Transverse colon (tissue), 4 donors: ENCODE data around the gene MLLT10. TPM values are rescaled to one million over a fixed set of nuclear protein-coding genes. Genes with fewer than 3 reads are reported as not detected.

Experiments used
- DNase-seq: peaks from one replicate; pipeline ENCODE4 v3.0.0-alpha.2; 2019
- H3K27ac ChIP-seq, 4 donors: fragments of 200-600 bp; sonication (generic); 2 replicates each; pipeline ENCODE4 v1.5.1; 2016 to 2018; ENCODE audit warnings: inconsistent platforms in 4 of 4
- H3K27me3 ChIP-seq: fragments of 200-600 bp; sonication (generic); 2 replicates; pipeline ENCODE4 v1.5.1; 2017; ENCODE audit warnings: inconsistent platforms
- H3K36me3 ChIP-seq, 4 donors: fragments of 200-600 bp; sonication (generic); 2 replicates each; pipeline ENCODE4 v1.5.1; 2017 to 2019; ENCODE audit warnings: inconsistent platforms in 4 of 4
- H3K4me1 ChIP-seq, 4 donors: fragments of 200-600 bp; sonication (generic); 2 replicates each; pipeline ENCODE4 v1.5.1; 2017 to 2020; ENCODE audit warnings: inconsistent platforms in 4 of 4
- H3K4me3 ChIP-seq, 4 donors: fragments of 200-600 bp; sonication (generic); 1 replicate in 1 of 4; 2 replicates in 3 of 4; pipeline versions ENCODE4 v1.5.1 to v1.6.1; 2017 to 2019; ENCODE audit warnings: inconsistent platforms in 4 of 4
- H3K9me3 ChIP-seq, 2 donors: fragments of 200-600 bp; sonication (generic); 2 replicates each; pipeline ENCODE4 v1.5.1; 2017 to 2019; ENCODE audit warnings: inconsistent platforms in 2 of 2
- CTCF ChIP-seq, 5 experiments: fragments of 200-600 bp in 3 of 5; fragments of 450-650 bp in 2 of 5; sonication (generic) in 3 of 5; IDR thresholded peaks; 1 replicate in 2 of 5; 2 replicates in 3 of 5; pipeline ENCODE4 v1.5.1; 2016 to 2017; ENCODE audit warnings: antibody characterized with exemption in 5 of 5, inconsistent platforms in 3 of 5, mild to moderate bottlenecking in 2 of 5, moderate library complexity in 1 of 5
- EP300 ChIP-seq: sonication (generic); formaldehyde crosslinking; IDR thresholded peaks from one replicate; pipeline ENCODE4 v1.6.1; 2017; ENCODE audit warnings: antibody characterized with exemption, low read depth
- POLR2A ChIP-seq: fragments of 450-650 bp; IDR thresholded peaks from one replicate; pipeline ENCODE4 v1.6.1; 2016; ENCODE audit warnings: antibody characterized with exemption, mild to moderate bottlenecking, moderate library complexity
- POLR2AphosphoS5 ChIP-seq, 3 donors: sonication (generic); formaldehyde crosslinking; IDR thresholded peaks; one replicate each; pipeline ENCODE4 v1.6.1; 2016; ENCODE audit warnings: antibody characterized with exemption in 3 of 3
- WGBS, 2 donors: methylation state at CpG; one replicate each; pipeline ENCODE4 v1.1.5; 2018; ENCODE audit warnings: low coverage in 1 of 2; 5-methylcytosine and 5-hydroxymethylcytosine counted together
- in situ Hi-C, 4 donors: fragments of 200-750 bp; cut with MboI; loops; one replicate each; pipeline versions ENCODE4 v1.15.0 to v1.15.1; 2017; ENCODE audit warnings: low sequenced_read_pairs in 3 of 4, low pct_ligation_motif_present in 1 of 4, low pct_unique_long_range_greater_than_20kb in 1 of 4
- intact Hi-C: fragments of 100-400 bp; cut with DNase I; formaldehyde crosslinking; loops from one replicate; pipeline ENCODE4 v1.15.1; 2023; ENCODE audit warnings: low total_unique reads
- small RNA-seq, 4 donors: library from RNA; depleted of rRNA; stranded (forward); fragments of <200 nt; gene quantifications; one replicate each; pipeline ENCODE3, GENCODE V24; 2016
- total RNA-seq, 4 donors: library from RNA; depleted of rRNA; stranded (reverse); fragments of >200 nt; gene quantifications; one replicate each; pipeline ENCODE4 v1.1.0, GENCODE V29; 2016

The MLLT10 gene
- total RNA-seq, 4 donors from 2014 or later = 12.0 to 43.0 (median 28.5) TPM

DNA sequence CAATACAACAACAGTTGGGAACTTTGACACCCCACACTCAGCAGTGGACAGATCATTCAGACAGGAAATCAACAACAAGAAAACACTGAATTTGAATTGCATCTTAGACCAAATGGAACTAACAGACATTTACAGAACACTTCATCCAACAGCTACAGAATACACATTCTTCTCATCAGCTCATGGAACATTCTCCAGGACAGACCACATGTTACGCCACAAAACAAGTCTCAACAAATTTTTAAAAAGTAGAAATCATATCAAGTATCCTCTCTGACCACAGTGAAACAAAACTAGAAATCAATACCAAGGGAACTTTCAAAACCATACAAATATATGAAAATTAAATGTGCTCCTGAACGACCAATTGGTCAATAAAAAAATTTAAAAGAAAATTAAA lies 257.2 kb downstream of the MLLT10 start:
- H3K27me3 ChIP-seq = no peaks in the 10 kb centered on the region
- H3K9me3 ChIP-seq = no peaks in the 10 kb centered on the region
- H3K27ac ChIP-seq = no peak overlapping the region
- no peak for DNase-seq
- intact Hi-C loops = no loop called here
- no peak for TF ChIP-seq POLR2A
- no peak for TF ChIP-seq CTCF (IDR thresholded peaks at IDR 0.05)
- TF ChIP-seq POLR2AphosphoS5 (IDR thresholded peaks at IDR 0.05) = no peak
- no peak for TF ChIP-seq EP300
- H3K4me3 ChIP-seq = no peak overlapping the region
- in situ Hi-C loops = no loop called here
- H3K4me1 ChIP-seq = no peaks in the 10 kb centered on the region
- WGBS, 2 donors = 98 to 100% methylated on average over 2 of the region's 2 CpGs
- H3K36me3 ChIP-seq = no peaks in the 10 kb centered on the region

Small RNAs within 50 kb of the gene (small RNA-seq; reads per million reads assigned to genes)
- gene MIR1915 (0 reads per million in 4 donors), gene RN7SKP219 (0 reads per million in 4 donors), gene RNU6-1141P (0 reads per million in 4 donors), gene RNU6-306P (0 reads per million in 4 donors)

Other genes with a start within 250 kb of the MLLT10 start
- gene SKIDA1, start 8.6 kb upstream of the MLLT10 start, total RNA-seq = under 1 TPM in 2 of 4 donors, not detected in 2; 0.27 to 0.60 TPM